NT2/D1 (cell line): ENCODE measurements around the gene IBA57.

ENCODE experiments used
- DNase-seq: peaks from one replicate; pipeline ENCODE4 v3.0.0-alpha.2; 2011; ENCODE audit warnings: low read depth, low spot score
- H3K27me3 ChIP-seq: 2 replicates; pipeline ENCODE4 v1.6.0; 2011; ENCODE audit warnings: mild to moderate bottlenecking; ENCODE audit not compliant: insufficient read length, insufficient read depth
- H3K36me3 ChIP-seq: 2 replicates; pipeline ENCODE4 v1.6.1; 2011; ENCODE audit warnings: mild to moderate bottlenecking, low read length, mixed read lengths; ENCODE audit not compliant: insufficient read depth, insufficient read length
- H3K4me1 ChIP-seq: 2 replicates; pipeline ENCODE4 v1.5.1; 2011; ENCODE audit not compliant: insufficient read depth, insufficient read length
- H3K4me3 ChIP-seq: 2 replicates; pipeline ENCODE4 v1.5.1; 2011; ENCODE audit warnings: low read depth; ENCODE audit not compliant: insufficient read length
- H3K9ac ChIP-seq: 2 replicates; pipeline ENCODE4 v1.6.0; 2011; ENCODE audit warnings: low read depth; ENCODE audit not compliant: insufficient read length
- H3K9me3 ChIP-seq: 2 replicates; pipeline ENCODE4 v1.5.1; 2011; ENCODE audit warnings: mild to moderate bottlenecking, low read length; ENCODE audit not compliant: insufficient read depth
- SUZ12 ChIP-seq: IDR thresholded peaks from 2 replicates; pipeline ENCODE4 v1.6.1; 2011; ENCODE audit not compliant: insufficient read length, insufficient read depth; ENCODE audit errors: extremely low read depth
- YY1 ChIP-seq: IDR thresholded peaks from 2 replicates; pipeline ENCODE4 v1.6.1; 2011; ENCODE audit not compliant: insufficient read length, insufficient read depth
- ZNF274 ChIP-seq: IDR thresholded peaks from 2 replicates; pipeline ENCODE4 v1.6.1; 2011; ENCODE audit warnings: mild to moderate bottlenecking, low read depth, low read length

Gene IBA57

GRCh38 chr1:228158151-228159007, 7.2 kb upstream of the IBA57 start:
- Histone ChIP-seq H3K4me1 (peaks cover 31% of the 10 kb centered on the region), H3K9ac (no peak overlapping the region), H3K27me3 (no peaks in the 10 kb centered on the region), H3K9me3 (no peaks in the 10 kb centered on the region), H3K36me3 (no peaks in the 10 kb centered on the region), H3K4me3 (no peak overlapping the region)
- TF ChIP-seq SUZ12: no peak
- no peak for TF ChIP-seq ZNF274
- TF ChIP-seq YY1: no peak
- no peak for DNase-seq

GRCh38 chr1:228159008-228159665, 6.5 kb upstream of the IBA57 start:
- Histone ChIP-seq H3K4me3 (no peak overlapping the region), H3K27me3 (no peaks in the 10 kb centered on the region), H3K4me1 (peaks cover 37% of the 10 kb centered on the region), H3K9ac (no peak overlapping the region), H3K36me3 (peaks cover 5% of the 10 kb centered on the region), H3K9me3 (no peaks in the 10 kb centered on the region)
- no peak for TF ChIP-seq SUZ12
- no peak for TF ChIP-seq YY1
- no peak for TF ChIP-seq ZNF274
- no peak for DNase-seq

GRCh38 chr1:228160201-228160761, 5.3 kb upstream of the IBA57 start:
- Histone ChIP-seq H3K4me3 (no peak overlapping the region), H3K36me3 (peaks cover 10% of the 10 kb centered on the region), H3K9ac (no peak overlapping the region), H3K4me1 (peaks cover 38% of the 10 kb centered on the region), H3K9me3 (no peaks in the 10 kb centered on the region), H3K27me3 (no peaks in the 10 kb centered on the region)
- no peak for DNase-seq
- TF ChIP-seq YY1 (no peak), SUZ12 (no peak), ZNF274 (no peak)

- no peak overlapping the region for H3K4me3 ChIP-seq
- no peak for DNase-seq
- TF ChIP-seq YY1 (no peak), SUZ12 (no peak), ZNF274 (no peak)
- no peaks in the 10 kb centered on the region for H3K27me3 ChIP-seq
- no peaks in the 10 kb centered on the region for H3K9me3 ChIP-seq
- peaks cover 10% of the 10 kb centered on the region for H3K36me3 ChIP-seq
- no peak overlapping the region for H3K9ac ChIP-seq
- H3K4me1 ChIP-seq: peaks cover 28% of the 10 kb centered on the region
These were observed 4.2 kb upstream of the IBA57 start for GRCh38 chr1:228161362-228161761.

GRCh38 chr1:228161866-228162265, 3.7 kb upstream of the IBA57 start:
- DNase-seq: no peak
- peaks cover 28% of the 10 kb centered on the region for H3K4me1 ChIP-seq
- no peaks in the 10 kb centered on the region for H3K9me3 ChIP-seq
- no peaks in the 10 kb centered on the region for H3K27me3 ChIP-seq
- peaks cover 10% of the 10 kb centered on the region for H3K36me3 ChIP-seq
- peak overlapping the region; percentile 71 for H3K9ac ChIP-seq
- no peak for TF ChIP-seq SUZ12
- TF ChIP-seq YY1: no peak
- no peak for TF ChIP-seq ZNF274
- H3K4me3 ChIP-seq: no peak overlapping the region

- H3K4me3 ChIP-seq: no peak overlapping the region
- H3K27me3 ChIP-seq: no peaks in the 10 kb centered on the region
- H3K9me3 ChIP-seq: no peaks in the 10 kb centered on the region
- DNase-seq: no peak
- TF ChIP-seq SUZ12 (no peak), YY1 (no peak)
- peak overlapping the region; percentile 71 for H3K9ac ChIP-seq
- peaks cover 28% of the 10 kb centered on the region for H3K4me1 ChIP-seq
- peaks cover 10% of the 10 kb centered on the region for H3K36me3 ChIP-seq
These were observed 3.2 kb upstream of the IBA57 start for GRCh38 chr1:228162286-228163006.
